NCI-H1694 treated with DMSO at 0.1 percent for 48 hours (cell line): ENCODE data around the gene NDE1.
A peak's percentile ranks its signal among the peaks of the same experiment; 100 is the strongest.
"Not testable (repeated sequence)": the region's sequence is repeated elsewhere in the genome, so short reads cannot be mapped to it uniquely, and the experiment has no call there.

ENCODE experiments used
- DNase-seq: peaks from one replicate; lab custom pipeline; 2025; lab: John Stamatoyannopoulos, UW

The NDE1 gene

DNA sequence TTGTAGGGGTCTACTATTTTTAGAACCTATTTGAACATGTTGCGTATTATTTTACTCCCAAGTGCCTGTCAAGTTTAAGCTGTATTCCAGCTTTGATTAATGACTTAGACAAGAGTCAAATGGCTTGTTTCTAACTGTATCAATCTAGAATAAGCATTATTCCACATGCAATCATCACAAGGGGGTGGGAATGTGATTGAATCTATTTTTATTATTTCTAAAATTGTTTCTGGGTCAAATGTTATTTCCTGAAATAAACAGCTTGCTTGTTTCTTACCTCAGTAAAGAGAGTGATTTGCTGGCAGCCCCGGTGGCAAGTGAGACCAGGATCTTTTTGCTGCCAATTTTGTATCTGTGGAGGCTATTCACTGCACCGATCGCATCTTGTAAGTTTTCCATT, 28.6 kb upstream of the NDE1 start:
- DNase-seq = no peak

GRCh38 chr16:15621889-15622288, 28.2 kb upstream of the NDE1 start:
- no peak for DNase-seq

GRCh38 chr16:15631730-15632409, 18.2 kb upstream of the NDE1 start:
- DNase-seq = no peak

GRCh38 chr16:15635926-15636325, 14.1 kb upstream of the NDE1 start:
- DNase-seq = no peak

DNA sequence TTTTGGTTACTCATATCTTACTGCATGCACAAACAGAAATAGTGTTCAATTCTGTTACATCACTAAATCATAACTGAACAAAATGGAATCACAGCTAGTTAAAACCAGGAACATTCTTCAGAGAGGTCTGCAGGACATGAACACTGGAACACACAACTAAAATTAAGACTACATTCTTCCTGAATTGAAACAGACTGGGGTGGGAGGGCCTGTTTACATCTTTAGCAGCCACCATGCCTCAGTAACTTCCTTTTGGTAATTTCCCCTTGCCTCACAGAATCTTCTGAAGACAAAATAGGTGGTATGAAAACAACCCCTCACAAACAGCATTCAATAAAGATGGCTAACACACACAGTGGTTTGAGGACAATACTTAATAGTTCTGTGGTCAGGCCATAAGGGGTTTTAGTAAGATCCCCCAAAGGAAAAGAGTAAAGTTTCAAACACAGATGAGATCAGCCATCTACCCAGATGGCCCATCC, 13.6 kb upstream of the NDE1 start:
- no peak for DNase-seq

DNA sequence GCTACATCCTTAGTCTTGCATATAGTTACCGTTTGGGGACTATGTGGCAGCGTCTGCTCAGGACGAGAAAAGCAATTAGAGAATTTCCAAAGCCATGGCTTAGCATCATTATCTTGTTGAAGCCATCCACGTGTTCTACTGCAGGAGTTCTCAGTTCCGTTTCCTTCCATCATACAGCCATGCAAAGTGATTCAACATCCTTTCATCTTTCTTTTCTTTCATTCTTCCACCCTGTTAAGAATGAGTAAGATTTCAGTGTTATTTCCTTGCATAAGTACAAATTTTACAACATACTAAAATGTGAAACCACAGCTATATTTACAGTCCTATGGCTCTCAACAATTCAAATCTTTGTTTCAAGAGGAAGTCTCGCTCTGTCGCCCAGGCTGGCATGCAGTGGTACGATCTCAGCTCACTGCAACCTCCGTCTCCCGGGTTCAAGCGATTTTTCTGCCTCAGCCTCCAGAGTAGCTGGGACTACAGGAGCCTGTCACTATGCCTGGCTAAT, 10.9 kb upstream of the NDE1 start:
- no peak for DNase-seq

DNA sequence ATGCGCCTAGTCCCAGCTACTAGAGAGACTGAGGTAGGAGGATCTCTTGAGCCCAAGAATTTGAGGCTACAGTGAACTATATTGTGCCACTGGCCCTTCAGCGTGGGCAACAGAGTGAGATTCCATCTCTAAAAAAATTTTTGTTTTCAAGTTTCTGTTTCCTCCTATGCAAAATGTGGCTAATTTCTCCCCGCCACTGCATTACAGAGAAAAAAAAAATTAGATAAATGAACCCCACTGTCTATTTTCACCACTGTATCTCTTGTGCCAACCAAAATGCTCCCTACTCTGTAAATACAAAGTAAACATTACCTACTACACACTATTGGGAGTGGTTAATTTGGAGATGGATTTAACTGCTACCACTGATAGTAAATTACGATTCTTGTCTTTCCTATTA, 9.1 kb upstream of the NDE1 start:
- DNase-seq = no peak

GRCh38 chr16:15641753-15642556, 8.1 kb upstream of the NDE1 start:
- no peak for DNase-seq

DNA sequence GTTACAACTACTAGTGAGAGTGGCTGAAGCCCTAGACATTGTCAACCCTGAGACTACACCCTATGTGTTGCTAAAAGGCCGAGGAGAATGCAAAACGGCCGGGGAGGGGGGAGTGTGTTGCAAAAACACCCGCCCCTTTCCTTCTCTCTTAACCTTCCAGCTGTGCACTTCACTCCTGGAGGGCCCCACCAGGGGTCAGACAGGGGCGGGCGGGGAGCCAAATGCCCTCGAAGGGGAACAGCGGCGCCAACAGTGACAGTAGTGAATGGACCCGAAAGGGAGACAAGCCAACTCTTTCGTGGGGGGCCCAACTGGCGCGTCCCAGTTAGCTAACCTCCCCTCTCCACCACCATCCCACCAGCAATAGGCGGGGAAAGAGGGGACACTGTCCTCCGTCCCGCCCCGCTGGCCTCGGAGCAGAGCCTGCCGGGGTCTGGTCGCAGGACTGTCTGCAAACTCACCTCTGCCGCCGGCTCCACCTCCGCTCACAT, 7.4 kb upstream of the NDE1 start:
- no peak for DNase-seq

DNA sequence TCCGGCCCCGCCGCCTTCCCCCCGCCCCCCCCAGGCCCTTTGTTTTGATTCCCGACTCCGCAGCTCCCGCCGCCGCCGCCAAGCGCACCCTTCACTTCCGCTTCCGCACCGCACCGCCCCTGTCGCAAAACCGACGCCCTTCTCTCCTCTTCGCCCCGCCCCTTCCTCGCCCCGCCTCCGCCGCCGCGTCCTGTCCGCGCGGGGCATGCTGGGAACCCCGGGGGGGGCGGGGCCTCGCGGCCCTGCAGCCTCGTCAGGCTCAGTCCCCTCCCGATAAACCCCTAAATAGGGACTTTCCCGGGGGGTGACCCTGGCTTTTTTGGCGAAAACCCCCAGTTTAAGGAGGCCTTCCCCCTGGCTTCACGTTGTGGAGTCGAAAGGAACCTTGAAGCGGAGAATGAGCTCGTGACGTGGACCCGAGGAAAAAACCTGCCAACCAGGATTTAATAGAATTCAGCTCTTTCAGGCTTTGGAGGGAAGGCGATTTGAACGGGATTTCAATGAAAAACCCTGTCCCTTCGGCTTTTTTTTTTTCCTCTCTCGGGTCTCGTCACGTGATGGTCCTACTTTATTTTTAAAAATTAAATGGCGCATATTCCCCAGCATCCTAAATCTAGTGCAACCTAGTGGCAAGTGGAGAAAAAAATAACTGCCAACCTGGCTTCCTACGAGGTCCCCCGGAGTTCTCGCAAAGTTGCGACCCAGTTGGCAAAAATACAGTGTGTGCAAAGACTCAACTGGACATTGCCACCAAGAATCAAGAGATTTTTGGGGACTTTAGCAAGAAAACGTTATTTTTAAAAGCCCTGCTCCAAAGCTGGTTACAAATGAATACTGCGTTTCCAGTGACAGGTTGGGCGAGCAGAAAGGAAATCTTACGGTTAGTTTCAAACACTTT, 6.7 kb upstream of the NDE1 start, which contains the start of gene MARF1:
Gene MARF1 (minus strand): TSS at position 107 of the 898 bp plus-strand sequence. CDS start 3,921 bp downstream, outside the sequence.
- peak; percentile 70 for DNase-seq

GRCh38 chr16:15643946-15644250, 6.1 kb upstream of the NDE1 start:
- DNase-seq = no peak

GRCh38 chr16:15644267-15644961, 5.6 kb upstream of the NDE1 start:
- DNase-seq = peak; percentile 10

- DNase-seq = not testable (repeated sequence)
These were observed 5.0 kb upstream of the NDE1 start for GRCh38 chr16:15644962-15645465.

DNA sequence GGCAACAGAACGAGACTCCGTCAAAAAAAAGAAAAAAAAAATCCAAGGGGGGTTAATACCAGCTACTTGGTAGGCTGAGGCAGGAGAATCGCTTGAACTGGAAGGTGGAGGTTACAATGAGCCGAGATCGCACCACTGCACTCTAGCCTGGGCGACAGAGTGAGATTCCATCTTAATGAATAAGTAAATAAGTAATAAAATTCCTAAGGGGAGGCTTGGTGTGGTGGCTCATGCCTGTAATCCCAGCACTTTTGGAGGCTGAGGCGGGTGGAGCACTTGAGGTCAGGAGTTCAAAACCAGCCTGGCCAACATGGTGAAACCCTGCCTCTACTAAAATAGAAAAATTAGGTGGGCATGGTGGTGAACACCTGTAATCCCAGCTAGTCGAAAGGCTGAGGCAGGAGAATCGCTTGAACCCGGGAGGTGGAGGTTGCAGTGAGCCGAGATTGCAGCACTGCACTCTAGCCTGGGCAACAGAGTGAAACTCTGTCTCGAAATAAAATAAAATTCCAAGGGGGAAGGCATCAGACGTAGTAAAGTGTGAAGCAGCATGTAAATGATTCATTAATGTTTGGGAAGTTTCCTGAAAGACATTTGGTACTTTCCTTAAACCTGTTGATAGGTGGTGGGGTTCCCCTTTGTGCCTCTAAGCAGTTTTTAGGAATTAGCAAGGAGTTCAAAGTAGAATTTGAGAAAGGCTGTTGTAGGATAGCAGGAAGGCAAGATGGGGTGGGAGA, 3.3 kb upstream of the NDE1 start:
- not testable (repeated sequence) for DNase-seq

GRCh38 chr16:15647294-15648014, 2.6 kb upstream of the NDE1 start:
- no peak for DNase-seq

GRCh38 chr16:15648135-15648730, 1.8 kb upstream of the NDE1 start:
- DNase-seq = no peak

DNA sequence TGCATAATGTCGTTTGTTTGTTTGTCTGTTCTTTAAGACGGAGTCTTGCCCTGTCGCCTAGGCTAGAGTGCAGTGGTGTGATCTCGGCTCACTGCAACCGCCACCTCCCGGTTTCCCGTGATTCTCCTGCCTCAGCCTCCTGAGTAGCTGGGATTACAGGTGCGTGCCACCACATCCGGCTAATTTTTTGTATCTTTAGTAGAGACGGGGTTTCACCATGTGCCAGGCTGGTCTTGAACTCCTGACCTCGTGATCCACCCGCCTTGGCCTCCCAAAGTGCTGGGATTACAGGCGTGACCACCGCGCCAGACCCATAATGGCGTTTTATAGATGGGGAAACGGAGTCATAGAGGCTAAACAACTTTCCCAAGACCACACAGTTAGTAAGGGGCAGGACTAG, 734 bp upstream of the NDE1 start:
- DNase-seq = not testable (repeated sequence)

GRCh38 chr16:15649727-15650018, 372 bp upstream of the NDE1 start:
- DNase-seq = no peak

- no peak for DNase-seq
These were observed 690 bp downstream of the NDE1 start for GRCh38 chr16:15650698-15651171.
